Measurements from ENCODE around the gene SIMC1.

GRCh38 chr5:176391479-176391878 is 153.3 kb downstream of the SIMC1 start:
- TF ChIP-seq GLIS3 (CRISPR knock-in tag; IDR thresholded peaks at IDR 0.05), result no peak
- no peak for TF ChIP-seq OSR1 (CRISPR knock-in tag; IDR thresholded peaks at IDR 0.05)
- TF ChIP-seq, protein P1, sequence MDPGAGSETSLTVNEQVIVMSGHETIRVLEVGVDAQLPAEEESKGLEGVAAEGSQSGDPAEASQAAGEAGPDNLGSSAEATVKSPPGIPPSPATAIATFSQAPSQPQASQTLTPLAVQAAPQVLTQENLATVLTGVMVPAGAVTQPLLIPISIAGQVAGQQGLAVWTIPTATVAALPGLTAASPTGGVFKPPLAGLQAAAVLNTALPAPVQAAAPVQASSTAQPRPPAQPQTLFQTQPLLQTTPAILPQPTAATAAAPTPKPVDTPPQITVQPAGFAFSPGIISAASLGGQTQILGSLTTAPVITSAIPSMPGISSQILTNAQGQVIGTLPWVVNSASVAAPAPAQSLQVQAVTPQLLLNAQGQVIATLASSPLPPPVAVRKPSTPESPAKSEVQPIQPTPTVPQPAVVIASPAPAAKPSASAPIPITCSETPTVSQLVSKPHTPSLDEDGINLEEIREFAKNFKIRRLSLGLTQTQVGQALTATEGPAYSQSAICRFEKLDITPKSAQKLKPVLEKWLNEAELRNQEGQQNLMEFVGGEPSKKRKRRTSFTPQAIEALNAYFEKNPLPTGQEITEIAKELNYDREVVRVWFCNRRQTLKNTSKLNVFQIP (CRISPR knock-in tag; IDR thresholded peaks at IDR 0.05; ENCODE audit: borderline replicate concordance, low read depth), result no peak
- no peak for TF ChIP-seq ZFP3 (CRISPR knock-in tag; IDR thresholded peaks at IDR 0.05)
- TF ChIP-seq CSDC2 (CRISPR knock-in tag; IDR thresholded peaks at IDR 0.05), result no peak
